ENCODE results near the gene LRP1B.

LRP1B gene

DNA sequence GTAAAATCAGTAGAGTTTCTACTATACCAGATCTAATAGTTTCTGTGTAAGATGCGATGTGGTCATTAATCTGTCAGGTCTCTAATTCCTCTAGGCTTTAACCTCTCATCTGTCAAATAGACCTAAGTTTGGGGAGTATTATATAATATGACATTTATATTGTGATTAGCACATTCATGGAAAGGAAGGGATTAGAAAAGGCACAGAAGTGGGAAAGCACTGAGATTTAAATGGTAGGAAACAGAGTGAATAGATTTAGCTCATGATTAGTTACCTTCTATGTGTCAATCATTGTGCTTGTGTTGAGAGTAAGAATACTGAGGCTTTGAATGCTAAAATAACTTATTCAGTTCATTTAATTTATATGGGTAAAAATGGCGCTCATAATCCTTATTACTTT, 118.0 kb downstream of the LRP1B start:
- TF ChIP-seq, protein P1, sequence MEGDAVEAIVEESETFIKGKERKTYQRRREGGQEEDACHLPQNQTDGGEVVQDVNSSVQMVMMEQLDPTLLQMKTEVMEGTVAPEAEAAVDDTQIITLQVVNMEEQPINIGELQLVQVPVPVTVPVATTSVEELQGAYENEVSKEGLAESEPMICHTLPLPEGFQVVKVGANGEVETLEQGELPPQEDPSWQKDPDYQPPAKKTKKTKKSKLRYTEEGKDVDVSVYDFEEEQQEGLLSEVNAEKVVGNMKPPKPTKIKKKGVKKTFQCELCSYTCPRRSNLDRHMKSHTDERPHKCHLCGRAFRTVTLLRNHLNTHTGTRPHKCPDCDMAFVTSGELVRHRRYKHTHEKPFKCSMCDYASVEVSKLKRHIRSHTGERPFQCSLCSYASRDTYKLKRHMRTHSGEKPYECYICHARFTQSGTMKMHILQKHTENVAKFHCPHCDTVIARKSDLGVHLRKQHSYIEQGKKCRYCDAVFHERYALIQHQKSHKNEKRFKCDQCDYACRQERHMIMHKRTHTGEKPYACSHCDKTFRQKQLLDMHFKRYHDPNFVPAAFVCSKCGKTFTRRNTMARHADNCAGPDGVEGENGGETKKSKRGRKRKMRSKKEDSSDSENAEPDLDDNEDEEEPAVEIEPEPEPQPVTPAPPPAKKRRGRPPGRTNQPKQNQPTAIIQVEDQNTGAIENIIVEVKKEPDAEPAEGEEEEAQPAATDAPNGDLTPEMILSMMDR (IDR thresholded peaks at IDR 0.05; ENCODE audit: extremely low read depth, missing control alignments) = no peak
- DNase-seq (ENCODE audit: low spot score) = no peak

DNA sequence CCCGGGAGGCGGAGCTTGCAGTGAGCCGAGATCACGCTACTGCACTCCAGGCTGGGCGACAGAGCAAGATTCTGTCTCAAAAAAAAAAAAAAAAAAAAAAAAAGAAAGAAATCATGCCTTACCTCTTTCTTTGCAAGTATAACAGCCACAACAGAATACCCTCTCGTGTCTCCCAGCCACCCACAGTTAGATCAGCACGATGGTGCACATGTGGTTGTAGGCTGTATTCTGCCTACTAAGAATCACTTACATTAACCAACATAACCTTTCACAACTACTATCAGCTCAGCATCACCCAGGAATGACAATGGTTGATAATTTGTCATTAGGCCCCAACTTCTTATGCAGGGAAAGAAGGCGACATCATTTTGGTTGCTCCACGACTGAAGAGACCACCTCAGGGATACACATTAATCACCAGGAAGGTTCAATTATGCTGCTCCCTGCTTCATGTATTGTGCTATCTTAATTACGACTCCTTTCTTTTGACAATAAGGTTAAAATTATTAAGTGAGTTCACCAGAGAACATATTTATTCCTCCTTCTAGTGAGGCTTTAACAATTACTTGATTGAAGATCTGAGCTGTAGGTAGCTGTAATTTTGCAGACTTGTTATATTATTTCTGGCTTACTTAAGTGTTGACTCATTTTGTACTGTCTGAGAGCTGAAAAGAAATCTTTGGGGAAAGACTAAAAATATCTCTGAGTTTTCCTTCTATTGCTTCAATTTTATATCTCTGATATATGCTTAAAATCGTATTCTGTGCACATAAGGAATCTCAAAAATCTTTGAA, 120.1 kb downstream of the LRP1B start:
- TF ChIP-seq, protein P1 (IDR thresholded peaks at IDR 0.05; ENCODE audit: extremely low read depth, missing control alignments) = no peak
- DNase-seq (ENCODE audit: low spot score) = no peak

DNA sequence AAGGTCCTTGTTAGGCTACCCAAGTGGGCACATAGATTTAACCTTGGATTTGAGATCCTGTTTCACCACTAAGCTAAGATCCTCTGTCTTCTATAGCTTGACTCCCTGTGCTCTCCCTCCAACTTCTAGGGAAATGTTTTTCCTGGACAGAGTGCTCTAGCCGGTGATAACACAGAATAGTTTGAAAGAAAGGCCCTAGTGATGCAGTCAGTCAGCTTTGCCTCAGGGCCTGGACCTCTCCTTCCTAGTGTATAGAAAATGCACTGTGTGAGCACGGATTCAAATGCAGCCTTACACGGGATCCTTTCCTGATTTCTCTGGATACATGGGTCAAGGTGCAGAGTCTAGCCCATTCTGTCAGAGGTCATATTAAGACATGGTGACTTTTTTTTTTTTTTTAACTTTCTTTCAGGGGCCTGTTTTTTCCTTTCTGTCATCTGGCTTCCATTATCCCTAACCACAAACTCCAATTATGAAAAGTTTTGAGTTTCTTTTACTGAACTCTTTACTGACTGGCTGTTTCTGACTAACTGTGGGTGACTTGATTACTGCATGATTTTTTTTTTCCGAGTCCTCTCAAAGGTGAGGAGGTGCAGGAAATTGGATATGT, 122.6 kb downstream of the LRP1B start:
- TF ChIP-seq, protein P1 (IDR thresholded peaks at IDR 0.05; ENCODE audit: extremely low read depth, missing control alignments) = no peak
- DNase-seq (ENCODE audit: low spot score) = no peak

DNA sequence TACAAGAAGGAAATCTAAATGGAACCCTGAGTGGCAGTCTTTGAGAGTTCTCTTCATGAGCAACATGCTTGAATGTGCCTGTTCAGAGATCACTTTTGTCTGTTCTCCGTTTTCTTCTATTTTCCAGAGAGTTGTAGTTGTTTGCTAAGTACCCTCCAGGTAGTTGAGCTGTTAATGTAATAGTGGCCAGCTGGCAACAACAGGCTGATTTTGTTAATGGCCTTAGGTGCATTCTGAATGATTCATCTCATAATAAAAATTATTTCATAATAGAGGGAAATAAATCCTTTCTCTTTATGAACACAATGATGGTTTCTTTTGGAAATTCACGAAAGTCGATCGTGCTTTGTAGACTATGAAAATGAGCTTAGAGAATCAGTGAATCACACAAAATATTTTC, 136.8 kb downstream of the LRP1B start:
- no peak for DNase-seq (ENCODE audit: low spot score)
- TF ChIP-seq, protein P1 (IDR thresholded peaks at IDR 0.05; ENCODE audit: extremely low read depth, missing control alignments) = no peak

DNA sequence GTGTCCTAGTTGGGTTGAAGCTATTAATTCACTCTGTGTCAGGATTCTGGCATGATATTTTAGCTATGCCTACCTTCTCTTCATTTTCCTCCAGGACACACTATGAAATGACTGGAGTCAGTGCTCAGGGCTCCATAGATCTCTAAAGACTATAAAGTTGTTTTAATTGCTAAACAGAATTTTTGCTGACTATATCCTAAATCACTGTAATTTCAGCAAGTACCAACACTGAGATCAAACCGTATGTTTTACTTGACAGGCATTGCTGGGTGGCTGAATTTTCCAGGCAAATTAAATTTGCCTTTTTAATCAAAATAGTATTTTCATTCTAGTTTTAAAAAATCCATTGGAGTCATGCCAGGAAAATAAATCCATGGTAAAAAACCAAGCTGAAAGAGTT, 138.1 kb downstream of the LRP1B start:
- TF ChIP-seq, protein P1 (IDR thresholded peaks at IDR 0.05; ENCODE audit: extremely low read depth, missing control alignments) = no peak

DNA sequence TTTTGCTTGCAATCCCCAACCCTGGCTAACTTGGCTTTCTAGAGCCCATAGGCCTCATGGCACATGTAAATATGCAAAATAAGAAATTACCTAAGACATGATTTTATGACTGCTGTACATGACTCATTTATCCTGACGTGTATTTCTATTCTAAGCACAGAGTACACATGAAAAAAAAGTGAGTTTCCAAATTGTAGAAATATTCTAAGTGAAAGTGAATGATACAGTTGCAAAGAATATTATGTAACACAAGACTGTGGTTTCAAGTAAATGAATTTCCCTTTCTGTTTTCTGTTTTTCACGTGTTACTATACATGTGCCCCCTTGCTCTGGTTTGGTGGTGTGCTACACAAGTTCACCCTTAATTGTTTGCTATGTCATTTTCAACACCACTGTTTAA, 162.4 kb downstream of the LRP1B start:
- no peak for DNase-seq (ENCODE audit: low spot score)
- TF ChIP-seq, protein P1 (IDR thresholded peaks at IDR 0.05; ENCODE audit: extremely low read depth, missing control alignments) = no peak

More for the DNA sequence above, 138.1 kb downstream of the LRP1B start:
- no peak for DNase-seq (ENCODE audit: low spot score)

DNA sequence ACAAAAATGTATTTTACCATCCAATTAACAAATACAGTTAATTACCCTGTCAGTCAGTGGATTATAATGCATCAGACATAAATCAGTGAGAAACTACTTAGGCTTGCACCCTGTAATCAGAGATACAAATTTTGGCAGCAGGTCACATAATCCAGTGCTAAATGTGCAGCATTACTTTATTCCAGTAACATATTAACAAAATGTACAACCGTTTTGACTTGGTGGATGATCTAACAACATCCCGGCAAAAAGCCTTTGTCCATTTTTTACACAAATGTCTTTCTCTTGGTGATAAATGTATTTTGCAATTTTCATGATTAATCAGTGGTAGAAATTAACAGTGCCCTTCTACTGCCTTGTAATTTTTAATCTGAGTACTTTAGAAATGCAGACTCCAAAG, 162.8 kb downstream of the LRP1B start:
- TF ChIP-seq, protein P1 (IDR thresholded peaks at IDR 0.05; ENCODE audit: extremely low read depth, missing control alignments) = no peak
- no peak for DNase-seq (ENCODE audit: low spot score)

Measured in GM20000 (cell line).